CD4-positive, alpha-beta T cell treated with Interleukin-21 for 1 hour (primary cell): ENCODE data around the gene TMEM248.
"Not testable (repeated sequence)": the region's sequence is repeated elsewhere in the genome, so short reads cannot be mapped to it uniquely, and the experiment has no call there.

Experiments
- DNase-seq: peaks from one replicate; pipeline ENCODE4 v3.0.0-alpha.2; 2020

TMEM248 gene

DNA sequence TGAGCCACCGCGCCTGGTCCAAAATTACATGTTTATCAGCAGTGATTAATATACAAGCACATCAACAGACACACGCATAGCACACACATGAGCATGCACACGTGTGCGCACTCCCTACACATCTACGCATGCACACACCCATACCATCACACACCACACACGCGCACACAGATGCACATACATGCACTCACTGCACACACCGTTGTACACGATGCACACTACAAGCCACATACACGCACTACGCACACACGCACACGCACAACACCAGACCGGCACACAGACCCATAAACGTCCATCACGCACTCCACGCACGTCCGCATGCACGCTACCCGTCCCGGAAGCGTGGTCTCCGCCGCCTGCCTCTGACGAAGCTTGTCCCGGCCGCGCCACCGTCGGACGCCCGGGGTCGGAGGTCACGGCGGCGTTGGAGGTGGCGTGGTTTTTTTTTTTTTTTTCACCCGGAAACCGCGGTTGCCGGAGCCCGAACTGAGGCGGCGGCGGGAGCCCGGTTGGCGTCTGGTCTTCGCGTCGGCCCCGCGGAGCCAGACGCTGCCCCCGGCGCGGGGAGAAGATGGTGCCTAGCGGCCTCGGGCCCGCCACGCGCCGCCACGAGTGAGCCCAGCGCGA, at the start of gene TMEM248:
Gene TMEM248 (plus strand): TSS at position 457 of the 627 bp plus-strand sequence. CDS start 20,641 bp downstream, outside the sequence.
- DNase-seq = peak; percentile 92

GRCh38 chr7:66873476-66873875, 47.5 kb upstream of the TMEM248 start:
- DNase-seq = no peak

- no peak for DNase-seq
Measured at GRCh38 chr7:66877577-66878300, 43.3 kb upstream of the TMEM248 start.

- not testable (repeated sequence) for DNase-seq
Measured at GRCh38 chr7:66878301-66878685, 42.7 kb upstream of the TMEM248 start.

DNA sequence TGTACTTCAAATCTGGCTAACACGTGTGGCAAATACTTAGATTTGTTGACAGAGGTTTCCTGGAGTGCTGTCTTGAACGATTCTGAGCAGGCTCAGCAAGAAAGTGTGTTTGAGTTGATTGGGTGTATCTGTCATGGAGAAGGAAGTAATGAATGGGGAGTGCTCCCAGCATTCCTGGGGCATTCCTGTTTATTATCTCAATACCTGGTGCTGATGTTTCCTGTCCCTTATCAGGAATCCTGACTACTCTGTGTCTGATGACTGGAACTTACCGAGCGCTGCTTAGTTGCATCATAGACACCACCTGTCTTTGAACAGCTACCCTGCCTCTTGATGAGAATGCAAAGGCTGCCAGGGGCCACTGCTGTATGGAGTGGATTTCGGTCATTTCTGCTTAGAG, 41.0 kb upstream of the TMEM248 start:
- DNase-seq = no peak

- not testable (repeated sequence) for DNase-seq
Measured at GRCh38 chr7:66880577-66880976, 40.4 kb upstream of the TMEM248 start.

DNA sequence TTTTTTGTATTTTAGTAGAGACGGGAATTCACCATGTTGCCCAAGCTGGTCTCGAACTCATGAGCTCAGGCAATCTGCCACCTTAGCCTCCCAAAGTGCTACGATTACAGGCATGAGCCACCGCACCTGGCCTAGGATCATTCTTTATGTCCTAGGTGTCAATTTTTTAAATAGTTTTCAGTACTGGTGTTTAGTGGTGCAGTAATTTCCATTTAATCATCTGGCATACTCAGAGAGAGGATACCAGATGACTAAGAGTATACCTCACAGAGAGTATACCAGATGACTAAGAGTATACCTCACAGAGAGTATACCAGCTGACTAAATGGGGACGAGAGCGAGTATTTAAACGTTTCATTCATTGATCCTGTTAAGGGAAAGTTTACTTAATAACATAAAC, 37.3 kb upstream of the TMEM248 start:
- DNase-seq = no peak

DNA sequence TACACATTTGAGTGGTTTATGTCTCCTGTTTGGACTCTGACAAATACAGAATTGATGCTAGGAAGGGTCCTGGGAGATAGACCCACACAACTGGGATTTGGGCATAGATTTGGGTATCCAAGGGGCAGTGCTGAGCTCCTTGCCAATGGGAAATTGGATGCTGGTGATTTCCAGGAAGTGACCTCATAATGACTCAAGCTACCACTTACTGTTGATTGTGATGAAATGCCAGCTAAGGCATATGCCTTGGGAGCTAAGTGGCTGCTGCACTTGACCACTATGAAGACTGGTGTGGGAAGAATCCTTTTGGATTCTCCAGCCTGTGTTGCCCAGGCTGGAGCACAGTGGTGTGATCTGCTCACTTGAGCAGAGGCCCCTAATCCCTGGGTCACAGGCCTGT, 36.5 kb upstream of the TMEM248 start:
- DNase-seq = not testable (repeated sequence)

DNA sequence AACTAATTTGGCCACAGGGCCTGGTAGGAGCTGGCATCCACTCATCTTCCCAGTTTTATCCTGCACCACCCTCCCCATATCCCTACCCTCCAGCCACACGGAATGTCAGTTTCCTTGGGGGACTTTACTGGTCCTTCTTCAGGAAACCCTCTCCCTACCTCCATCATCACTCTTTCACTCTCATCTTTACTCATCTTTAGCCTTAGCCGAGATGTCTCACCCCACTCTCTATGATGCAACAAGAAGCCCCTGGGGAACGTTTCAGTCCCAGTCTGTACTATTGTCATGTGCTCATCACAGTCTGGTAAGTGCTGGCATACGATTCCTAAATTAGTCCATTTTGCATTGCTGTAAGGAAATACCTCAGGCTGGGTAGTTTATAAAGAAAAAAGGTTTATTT, 34.9 kb upstream of the TMEM248 start:
- DNase-seq = no peak

DNA sequence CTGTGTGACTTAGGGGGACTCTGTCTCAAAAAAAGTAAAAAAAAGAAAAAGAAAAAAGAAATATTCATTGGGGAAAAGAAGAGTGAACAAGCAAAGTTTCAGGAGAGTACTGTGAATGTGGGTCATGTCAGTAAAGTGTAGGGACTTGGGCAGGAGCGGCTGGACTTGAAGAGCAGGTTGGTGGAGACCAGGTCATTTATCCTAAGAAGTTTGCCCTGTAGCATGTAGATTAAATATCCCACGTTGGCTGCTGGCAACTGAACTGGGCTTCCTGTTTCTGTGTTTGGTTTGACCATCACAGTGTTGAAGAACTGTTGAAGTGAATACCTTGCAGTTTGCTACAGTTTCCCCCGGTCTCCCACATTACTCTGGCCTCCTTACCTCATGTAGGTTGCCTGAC, 32.8 kb upstream of the TMEM248 start:
- not testable (repeated sequence) for DNase-seq

DNA sequence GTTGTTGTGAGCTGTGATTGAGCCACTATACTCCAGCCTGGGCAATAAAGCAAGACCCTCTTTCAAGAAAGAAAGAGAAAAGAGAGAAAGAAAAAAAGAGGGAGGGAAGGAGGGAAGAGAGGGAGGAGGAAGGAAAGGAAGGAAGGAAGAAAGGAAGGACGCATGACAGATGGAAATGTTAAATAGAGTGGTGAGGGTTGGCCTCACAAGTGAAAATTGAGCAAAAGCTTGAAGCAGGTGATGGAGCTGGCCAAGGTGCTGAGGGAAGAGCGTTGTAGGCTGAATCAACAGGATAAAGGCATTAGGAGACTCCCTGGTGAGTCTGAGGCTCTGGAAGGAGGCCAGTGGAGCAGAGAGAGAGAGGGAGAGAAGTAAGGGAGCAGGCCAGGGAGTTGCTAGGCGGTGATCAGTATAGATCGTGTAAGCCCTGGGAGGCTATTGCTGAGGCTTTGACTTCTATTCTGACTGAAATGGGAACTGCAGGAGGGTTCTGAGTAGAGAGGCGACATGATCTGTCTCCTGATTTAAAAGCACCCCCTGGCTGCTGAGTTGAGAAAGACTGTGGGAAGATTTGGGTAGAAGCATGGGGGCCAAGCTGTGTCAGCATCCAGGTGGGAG, 26.5 kb upstream of the TMEM248 start:
- peak; percentile 5 for DNase-seq

DNA sequence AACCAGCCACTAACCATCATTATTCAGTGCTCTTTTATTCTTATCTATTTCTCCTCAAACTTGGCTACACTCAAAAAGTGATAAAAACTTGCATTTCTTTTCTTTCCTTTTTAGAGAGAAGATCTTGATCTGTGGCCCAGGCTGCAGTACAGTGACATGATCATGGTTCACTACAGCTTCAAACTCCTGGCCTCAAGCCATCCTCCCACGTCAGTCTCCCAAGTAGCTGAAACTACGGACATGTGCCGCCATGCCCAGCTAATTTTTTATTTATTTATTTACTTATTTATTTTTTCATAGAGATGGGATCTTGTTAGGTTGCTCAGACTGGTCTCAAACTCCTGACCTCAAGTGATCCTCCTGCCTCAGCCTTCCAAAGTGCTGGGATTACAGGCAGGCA, 24.6 kb upstream of the TMEM248 start:
- no peak for DNase-seq

- no peak for DNase-seq
Measured at GRCh38 chr7:66899552-66900280, 21.3 kb upstream of the TMEM248 start.

- DNase-seq = no peak
Measured at GRCh38 chr7:66901941-66902843, 18.8 kb upstream of the TMEM248 start.

DNA sequence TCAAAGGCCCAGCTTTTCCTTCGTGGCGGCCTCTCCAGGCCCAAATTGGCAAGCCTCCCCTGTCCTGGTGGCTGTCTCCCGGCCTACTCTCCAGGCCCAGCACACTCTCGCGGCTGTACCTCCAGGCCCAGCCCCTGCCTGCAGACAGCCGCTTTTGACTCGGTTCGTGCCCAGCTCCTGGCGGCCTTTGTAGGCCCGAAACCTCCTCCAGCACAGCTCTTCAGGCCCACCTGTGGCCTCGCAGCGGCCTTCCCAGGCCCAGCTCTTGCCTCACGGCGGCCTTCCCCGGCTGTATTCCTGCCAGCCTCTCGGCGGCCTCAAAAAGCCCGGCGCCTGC, 18.2 kb upstream of the TMEM248 start:
- no peak for DNase-seq

GRCh38 chr7:66903360-66904062, 17.5 kb upstream of the TMEM248 start:
- no peak for DNase-seq

DNA sequence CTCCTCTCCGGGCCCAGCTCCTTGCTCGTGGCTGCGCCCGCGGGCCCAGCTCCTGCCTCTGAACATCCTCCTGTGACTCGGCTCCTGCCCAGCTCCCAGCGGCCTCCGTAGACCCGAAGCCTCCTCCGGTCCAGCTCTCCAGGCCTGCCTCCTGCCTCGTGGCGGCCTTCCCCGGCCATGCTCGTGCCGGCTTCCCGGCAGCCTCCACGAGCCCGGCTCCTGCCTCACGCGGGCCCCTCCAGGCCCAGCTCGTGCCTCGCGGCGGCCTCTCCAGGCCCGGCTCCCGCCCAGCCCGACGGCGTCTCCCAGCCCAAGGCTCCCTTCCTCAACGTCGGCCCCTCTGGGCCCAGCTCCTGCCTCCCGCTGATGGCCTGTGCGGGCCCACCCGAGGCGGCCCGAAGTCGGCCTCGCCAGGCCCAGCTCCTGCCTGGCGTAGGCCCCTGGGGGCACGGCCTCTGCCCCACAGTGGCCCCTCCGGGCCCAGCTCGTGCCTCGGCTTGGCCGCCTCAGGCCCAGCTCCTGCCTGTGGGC, 16.9 kb upstream of the TMEM248 start:
- DNase-seq = no peak

- no peak for DNase-seq
Measured at GRCh38 chr7:66905278-66905677, 15.7 kb upstream of the TMEM248 start.

GRCh38 chr7:66905689-66906088, 15.3 kb upstream of the TMEM248 start:
- no peak for DNase-seq

GRCh38 chr7:66907731-66908130, 13.3 kb upstream of the TMEM248 start:
- DNase-seq = no peak

DNA sequence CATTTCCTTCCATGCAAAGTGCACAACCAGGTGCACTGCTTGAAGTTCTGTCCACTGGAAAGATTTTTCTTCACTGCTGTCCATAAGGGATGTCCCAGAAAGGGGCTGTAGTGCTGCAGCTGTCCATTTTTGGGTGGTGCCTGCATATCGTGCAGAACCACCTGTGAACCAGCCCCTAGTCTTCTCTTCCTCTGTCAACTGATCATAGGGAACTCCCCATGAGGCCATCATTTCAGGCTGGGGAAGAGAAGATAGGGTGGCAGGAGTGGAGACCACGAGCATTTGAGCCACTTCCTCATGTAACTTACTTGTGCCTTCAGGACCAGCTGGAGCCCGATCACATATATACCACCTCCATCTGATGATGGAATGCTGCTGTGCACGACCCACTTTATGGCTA, 12.4 kb upstream of the TMEM248 start:
- DNase-seq = not testable (repeated sequence)

- no peak for DNase-seq
Measured at GRCh38 chr7:66910789-66911188, 10.2 kb upstream of the TMEM248 start.
